HEK293 (cell line): Measurements from ENCODE around the gene ZSCAN2.
"Not testable (repeated sequence)": the region's sequence is repeated elsewhere in the genome, so short reads cannot be mapped to it uniquely, and the experiment has no call there.

Experiments used
- CTCF ChIP-seq: fragments of 450-650 bp; formaldehyde crosslinking; IDR thresholded peaks from 2 replicates; pipeline ENCODE4 v1.5.1; 2016; ENCODE audit warnings: missing biosample characterization, missing genetic modification characterization
- INSM2 ChIP-seq: fragments of 450-650 bp; formaldehyde crosslinking; IDR thresholded peaks from 2 replicates; pipeline ENCODE4 v1.5.1; 2016; ENCODE audit warnings: missing biosample characterization, missing genetic modification characterization
- SALL2 ChIP-seq: fragments of 450-650 bp; formaldehyde crosslinking; IDR thresholded peaks from 2 replicates; pipeline ENCODE4 v1.5.0; 2017; ENCODE audit warnings: missing biosample characterization, mild to moderate bottlenecking, missing genetic modification characterization, borderline replicate concordance
- SP2 ChIP-seq: fragments of 450-650 bp; formaldehyde crosslinking; IDR thresholded peaks from 2 replicates; pipeline ENCODE4 v1.5.1; 2016; ENCODE audit warnings: missing biosample characterization, missing genetic modification characterization
- SP3 ChIP-seq: fragments of 450-650 bp; formaldehyde crosslinking; IDR thresholded peaks from 2 replicates; pipeline ENCODE4 v1.5.1; 2016; ENCODE audit warnings: missing biosample characterization, missing genetic modification characterization
- ZBTB48 ChIP-seq: fragments of 450-650 bp; formaldehyde crosslinking; IDR thresholded peaks from 2 replicates; pipeline ENCODE4 v1.5.1; 2016; ENCODE audit warnings: missing biosample characterization, missing genetic modification characterization
- ZBTB49 ChIP-seq: fragments of 450-650 bp; formaldehyde crosslinking; IDR thresholded peaks from 2 replicates; pipeline ENCODE4 v1.5.1; 2016; ENCODE audit warnings: missing biosample characterization, missing genetic modification characterization, low read depth
- ZFHX2 ChIP-seq: fragments of 450-650 bp; formaldehyde crosslinking; conservative IDR thresholded peaks from 2 replicates; pipeline ENCODE4 v1.5.1; 2016; ENCODE audit warnings: missing biosample characterization, missing genetic modification characterization
- ZNF214 ChIP-seq: fragments of 450-650 bp; formaldehyde crosslinking; IDR thresholded peaks from 2 replicates; pipeline ENCODE4 v1.5.1; 2017; ENCODE audit warnings: missing biosample characterization, mild to moderate bottlenecking, missing genetic modification characterization, borderline replicate concordance
- ZNF24 ChIP-seq: fragments of 450-650 bp; formaldehyde crosslinking; IDR thresholded peaks from 2 replicates; pipeline ENCODE4 v1.5.1; 2016; ENCODE audit warnings: missing biosample characterization, missing genetic modification characterization
- ZNF623 ChIP-seq: fragments of 450-650 bp; formaldehyde crosslinking; IDR thresholded peaks from 2 replicates; pipeline ENCODE4 v1.5.1; 2016; ENCODE audit warnings: missing biosample characterization, missing genetic modification characterization

GRCh38 chr15:84577891-84578290, 22.9 kb upstream of the ZSCAN2 start:
- not testable (repeated sequence) for TF ChIP-seq ZNF24 (tag by site-specific recombination); INSM2; ZBTB49; CTCF (tag by site-specific recombination); ZNF623 (tag by site-specific recombination); ZNF214 (tag by site-specific recombination); ZFHX2 (tag by site-specific recombination); SALL2 (tag by site-specific recombination); ZBTB48; SP2; SP3
